K562 (cell line): ENCODE data around the gene PLPPR2. TPM values are rescaled to one million over a fixed set of nuclear protein-coding genes. Genes with fewer than 3 reads are reported as not detected.

Experiments
- BCOR ChIP-seq: fragments of 450-650 bp; IDR thresholded peaks from 2 replicates; pipeline ENCODE4 v1.6.1; 2016
- CC2D1A ChIP-seq: fragments of 450-650 bp; IDR thresholded peaks from 2 replicates; pipeline ENCODE4 v1.6.1; 2017; ENCODE audit warnings: mild to moderate bottlenecking
- FOXK1 ChIP-seq: sonication (generic); formaldehyde crosslinking; IDR thresholded peaks from 2 replicates; pipeline ENCODE4 v1.8.0; 2022; ENCODE audit warnings: missing genetic modification reagents, mild to moderate bottlenecking, borderline replicate concordance
- HMG20A ChIP-seq: fragments of 450-650 bp; formaldehyde crosslinking; conservative IDR thresholded peaks from 2 replicates; pipeline ENCODE4 v1.4.0; 2020; ENCODE audit warnings: mild to moderate bottlenecking, mixed read lengths
- KDM2B ChIP-seq: fragments of 250-450 bp; sonication (Bioruptor Pico); IDR thresholded peaks from 2 replicates; pipeline ENCODE4 v1.8.0; 2021; ENCODE audit warnings: mild to moderate bottlenecking, moderate library complexity
- L3MBTL2 ChIP-seq: fragments of 450-650 bp; IDR thresholded peaks from 2 replicates; pipeline ENCODE4 v1.6.1; 2016; ENCODE audit warnings: mild to moderate bottlenecking, moderate library complexity
- RNF2 ChIP-seq: sonication (generic); IDR thresholded peaks from 2 replicates; pipeline ENCODE4 v1.6.1; 2016
- ZNF41 ChIP-seq: fragments of 250-450 bp; sonication (Bioruptor Pico); conservative IDR thresholded peaks from 2 replicates; pipeline ENCODE4 v1.4.0; 2020; ENCODE audit warnings: mild to moderate bottlenecking
- ZNF431 ChIP-seq: sonication (generic); formaldehyde crosslinking; IDR thresholded peaks from 2 replicates; pipeline ENCODE4 v1.8.0; 2022; ENCODE audit warnings: mild to moderate bottlenecking, missing genetic modification reagents
- ZNF707 ChIP-seq: fragments of 250-450 bp; sonication (Bioruptor Pico); conservative IDR thresholded peaks from 2 replicates; pipeline ENCODE4 v1.8.0; 2022; ENCODE audit warnings: inconsistent platforms, mild to moderate bottlenecking, moderate library complexity
- ZNF76 ChIP-seq: fragments of 250-450 bp; sonication (Bioruptor Pico); IDR thresholded peaks from 2 replicates; pipeline ENCODE4 v1.4.0; 2020; ENCODE audit warnings: mild to moderate bottlenecking, moderate library complexity, borderline replicate concordance
- ZNF764 ChIP-seq: fragments of 250-450 bp; sonication (Bioruptor Pico); IDR thresholded peaks from 2 replicates; pipeline ENCODE4 v1.4.0; 2020; ENCODE audit warnings: low read depth, mild to moderate bottlenecking, moderate library complexity
- ZNF778 ChIP-seq: fragments of 450-650 bp; formaldehyde crosslinking; IDR thresholded peaks from 2 replicates; pipeline ENCODE4 v1.4.0; 2020; ENCODE audit warnings: mild to moderate bottlenecking, moderate library complexity
- ZSCAN32 ChIP-seq: fragments of 450-650 bp; formaldehyde crosslinking; IDR thresholded peaks from 2 replicates; pipeline ENCODE4 v1.4.0; 2020; ENCODE audit warnings: mild to moderate bottlenecking, moderate library complexity
- polyA plus RNA-seq, 8 experiments: library from polyadenylated mRNA; depleted of rRNA in 4 of 8; stranded (reverse) in 5 of 8; unstranded in 3 of 8; fragments of >200 nt; fragmentation: Nextera tagmentation in 2 of 8; fragmentation: Illumina TruSeq in 1 of 8; extraction: Ambion mirVana in 2 of 8; extraction: Trizol in 1 of 8; gene quantifications; 2 replicates each; pipeline versions ENCODE4 v1.2.1 to v1.2.3, GENCODE V29; 2011 to 2014; ENCODE audit warnings: inconsistent platforms in 1 of 8, missing spikeins in 1 of 8
- total RNA-seq, 7 experiments: library from RNA; depleted of rRNA in 6 of 7; stranded (reverse); fragments of >200 nt in 6 of 7; fragmentation: Illumina TruSeq in 2 of 7; extraction: Trizol in 2 of 7; gene quantifications; 2 replicates each; pipeline versions ENCODE4 v1.2.1 to v1.2.3, GENCODE V29; 2011 to 2021; ENCODE audit warnings: low replicate concordance in 1 of 7
- TF ChIP-seq, protein P1 (sequence below): sonication (generic); formaldehyde crosslinking; IDR thresholded peaks from 2 replicates; pipeline ENCODE4 v1.8.0; 2022; ENCODE audit warnings: mild to moderate bottlenecking, missing genetic modification reagents
- TF ChIP-seq, protein P2 (sequence below): fragments of 250-450 bp; sonication (Bioruptor Pico); IDR thresholded peaks from 2 replicates; pipeline ENCODE4 v1.5.0; 2020; ENCODE audit warnings: mild to moderate bottlenecking, borderline replicate concordance

The PLPPR2 gene
- total and polyA plus RNA-seq, 9 of the 15 experiments (the other 6 are each of a cell fraction or from before 2014, with no cell fraction given): 0.49 to 15.9 (median 3.4) TPM

DNA sequence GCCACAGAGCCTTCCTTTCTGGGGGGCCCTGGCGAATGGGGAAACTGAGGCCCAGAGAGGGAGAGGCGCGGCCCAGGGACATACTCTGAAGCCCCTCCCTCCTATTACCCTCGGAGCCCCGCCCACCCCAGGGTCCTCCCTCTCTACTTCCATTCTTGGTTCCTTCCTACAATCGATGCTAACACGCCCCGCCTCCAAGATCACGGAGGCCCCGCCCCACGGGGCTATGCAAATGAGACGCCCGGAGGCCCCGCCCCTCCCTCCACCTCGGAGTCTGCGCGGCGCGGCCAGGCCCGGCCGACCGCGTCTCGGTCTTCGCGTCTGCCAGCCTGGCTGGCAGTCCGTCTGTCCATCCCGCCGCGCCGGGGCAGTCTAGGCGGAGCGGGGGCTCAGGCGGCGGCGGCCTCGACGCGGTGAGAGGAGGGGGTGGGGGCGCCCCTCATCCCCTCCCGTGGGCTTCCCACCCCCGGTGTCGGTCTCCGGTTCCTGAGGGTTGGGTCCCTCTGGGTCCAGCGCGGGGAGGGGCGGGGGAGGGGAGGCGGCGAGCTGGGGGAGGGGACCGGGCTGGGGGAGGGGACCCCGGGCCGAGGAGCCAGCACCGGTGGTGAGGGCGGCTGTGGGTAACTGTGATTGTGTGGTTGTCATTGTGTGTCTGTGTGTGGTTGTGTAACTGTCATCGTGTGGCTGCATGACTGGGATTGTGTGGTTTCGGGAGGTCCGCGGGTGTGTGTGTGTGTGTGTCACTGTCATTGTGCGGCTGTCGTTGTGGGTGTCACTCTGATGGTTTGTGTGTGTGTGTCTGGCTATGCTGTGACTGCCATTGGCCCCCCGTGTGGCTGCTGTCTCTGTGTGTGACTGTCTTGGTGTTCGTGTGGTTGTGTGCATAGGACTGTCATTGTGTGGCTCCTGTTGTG is at the start of gene PLPPR2 (continued):
- TF ChIP-seq, protein P1, sequence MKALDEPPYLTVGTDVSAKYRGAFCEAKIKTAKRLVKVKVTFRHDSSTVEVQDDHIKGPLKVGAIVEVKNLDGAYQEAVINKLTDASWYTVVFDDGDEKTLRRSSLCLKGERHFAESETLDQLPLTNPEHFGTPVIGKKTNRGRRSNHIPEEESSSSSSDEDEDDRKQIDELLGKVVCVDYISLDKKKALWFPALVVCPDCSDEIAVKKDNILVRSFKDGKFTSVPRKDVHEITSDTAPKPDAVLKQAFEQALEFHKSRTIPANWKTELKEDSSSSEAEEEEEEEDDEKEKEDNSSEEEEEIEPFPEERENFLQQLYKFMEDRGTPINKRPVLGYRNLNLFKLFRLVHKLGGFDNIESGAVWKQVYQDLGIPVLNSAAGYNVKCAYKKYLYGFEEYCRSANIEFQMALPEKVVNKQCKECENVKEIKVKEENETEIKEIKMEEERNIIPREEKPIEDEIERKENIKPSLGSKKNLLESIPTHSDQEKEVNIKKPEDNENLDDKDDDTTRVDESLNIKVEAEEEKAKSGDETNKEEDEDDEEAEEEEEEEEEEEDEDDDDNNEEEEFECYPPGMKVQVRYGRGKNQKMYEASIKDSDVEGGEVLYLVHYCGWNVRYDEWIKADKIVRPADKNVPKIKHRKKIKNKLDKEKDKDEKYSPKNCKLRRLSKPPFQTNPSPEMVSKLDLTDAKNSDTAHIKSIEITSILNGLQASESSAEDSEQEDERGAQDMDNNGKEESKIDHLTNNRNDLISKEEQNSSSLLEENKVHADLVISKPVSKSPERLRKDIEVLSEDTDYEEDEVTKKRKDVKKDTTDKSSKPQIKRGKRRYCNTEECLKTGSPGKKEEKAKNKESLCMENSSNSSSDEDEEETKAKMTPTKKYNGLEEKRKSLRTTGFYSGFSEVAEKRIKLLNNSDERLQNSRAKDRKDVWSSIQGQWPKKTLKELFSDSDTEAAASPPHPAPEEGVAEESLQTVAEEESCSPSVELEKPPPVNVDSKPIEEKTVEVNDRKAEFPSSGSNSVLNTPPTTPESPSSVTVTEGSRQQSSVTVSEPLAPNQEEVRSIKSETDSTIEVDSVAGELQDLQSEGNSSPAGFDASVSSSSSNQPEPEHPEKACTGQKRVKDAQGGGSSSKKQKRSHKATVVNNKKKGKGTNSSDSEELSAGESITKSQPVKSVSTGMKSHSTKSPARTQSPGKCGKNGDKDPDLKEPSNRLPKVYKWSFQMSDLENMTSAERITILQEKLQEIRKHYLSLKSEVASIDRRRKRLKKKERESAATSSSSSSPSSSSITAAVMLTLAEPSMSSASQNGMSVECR (CRISPR knock-in tag): no peak; the same call in 1 of the 2 replicates
- no peak for TF ChIP-seq ZNF41 (CRISPR knock-in tag)
- TF ChIP-seq ZSCAN32 (CRISPR knock-in tag): no peak
- TF ChIP-seq ZNF431: no peak
- TF ChIP-seq L3MBTL2: peak; percentile 45; the same call in 1 of the 2 replicates
- no peak for TF ChIP-seq ZNF778
- no peak for TF ChIP-seq ZNF76
- no peak for TF ChIP-seq ZNF707 (CRISPR knock-in tag)
- TF ChIP-seq RNF2: no peak
- TF ChIP-seq FOXK1 (CRISPR knock-in tag): no peak
- peak; percentile 32; the same call in 1 of the 2 replicates for TF ChIP-seq CC2D1A
- no peak for TF ChIP-seq ZNF764 (CRISPR knock-in tag)
- TF ChIP-seq HMG20A (CRISPR knock-in tag): no peak
- TF ChIP-seq BCOR: peak; percentile 72; the same call in 1 of the 2 replicates
- TF ChIP-seq KDM2B (CRISPR knock-in tag): no peak
- TF ChIP-seq, protein P2, sequence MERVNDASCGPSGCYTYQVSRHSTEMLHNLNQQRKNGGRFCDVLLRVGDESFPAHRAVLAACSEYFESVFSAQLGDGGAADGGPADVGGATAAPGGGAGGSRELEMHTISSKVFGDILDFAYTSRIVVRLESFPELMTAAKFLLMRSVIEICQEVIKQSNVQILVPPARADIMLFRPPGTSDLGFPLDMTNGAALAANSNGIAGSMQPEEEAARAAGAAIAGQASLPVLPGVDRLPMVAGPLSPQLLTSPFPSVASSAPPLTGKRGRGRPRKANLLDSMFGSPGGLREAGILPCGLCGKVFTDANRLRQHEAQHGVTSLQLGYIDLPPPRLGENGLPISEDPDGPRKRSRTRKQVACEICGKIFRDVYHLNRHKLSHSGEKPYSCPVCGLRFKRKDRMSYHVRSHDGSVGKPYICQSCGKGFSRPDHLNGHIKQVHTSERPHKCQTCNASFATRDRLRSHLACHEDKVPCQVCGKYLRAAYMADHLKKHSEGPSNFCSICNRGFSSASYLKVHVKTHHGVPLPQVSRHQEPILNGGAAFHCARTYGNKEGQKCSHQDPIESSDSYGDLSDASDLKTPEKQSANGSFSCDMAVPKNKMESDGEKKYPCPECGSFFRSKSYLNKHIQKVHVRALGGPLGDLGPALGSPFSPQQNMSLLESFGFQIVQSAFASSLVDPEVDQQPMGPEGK (CRISPR knock-in tag): no peak
